NK-92 treated with Interleukin-12 subunit alpha and Interleukin-12 subunit beta, amount 100 ng/mL, for 24 hours (cell line): ENCODE data around the gene MMP23B.
A peak's percentile ranks its signal among the peaks of the same experiment; 100 is the strongest.

Experiments used
- DNase-seq: peaks from one replicate; lab custom pipeline; 2025; lab: John Stamatoyannopoulos, UW

The MMP23B gene

GRCh38 chr1:1620433-1621139 is 11.4 kb upstream of the MMP23B start:
- DNase-seq, result no peak

- DNase-seq, result no peak
These were observed 10.6 kb upstream of the MMP23B start for GRCh38 chr1:1621173-1622009.

DNA sequence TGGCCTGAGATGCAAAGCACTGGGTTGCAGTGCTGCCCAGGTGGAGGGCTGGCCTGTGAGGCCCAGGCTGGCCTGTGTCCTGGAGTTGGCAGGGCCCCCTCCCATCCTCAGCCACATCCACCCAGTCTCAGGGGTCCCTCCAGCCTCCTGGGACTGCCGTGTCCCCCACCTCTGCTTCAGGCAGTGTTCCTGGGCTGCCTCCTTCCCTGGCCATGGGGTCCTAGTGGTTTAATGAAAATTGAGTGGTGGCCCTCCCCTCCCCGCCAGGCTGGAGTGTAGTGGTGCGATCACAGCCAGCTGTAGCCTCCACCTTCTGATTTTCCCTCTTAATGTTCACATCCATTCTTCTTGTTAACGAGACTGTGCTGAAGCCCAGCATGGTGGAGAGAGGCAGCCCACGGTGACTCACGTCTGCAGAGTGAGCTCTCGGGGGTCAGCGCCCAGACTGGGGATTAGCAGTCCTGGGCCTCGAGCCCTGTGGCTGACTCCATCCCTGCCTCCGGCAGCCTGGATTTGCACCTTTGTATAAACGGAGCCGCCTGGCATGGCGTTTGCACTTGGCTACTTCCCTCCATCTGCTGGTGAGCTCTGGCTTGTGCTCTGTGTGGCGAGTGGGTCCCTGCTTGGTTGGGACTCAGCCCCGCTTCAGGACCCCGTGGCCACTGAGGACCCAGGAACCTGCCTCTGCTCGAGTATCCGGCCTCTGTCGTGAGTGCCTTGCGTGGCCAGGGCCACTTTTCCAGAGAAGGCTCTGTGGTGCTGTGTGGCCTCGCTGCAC is 9.8 kb upstream of the MMP23B start:
- no peak for DNase-seq

GRCh38 chr1:1622788-1623094 is 9.2 kb upstream of the MMP23B start:
- no peak for DNase-seq

- DNase-seq, result no peak
These were observed 8.8 kb upstream of the MMP23B start for GRCh38 chr1:1623181-1623630.

DNA sequence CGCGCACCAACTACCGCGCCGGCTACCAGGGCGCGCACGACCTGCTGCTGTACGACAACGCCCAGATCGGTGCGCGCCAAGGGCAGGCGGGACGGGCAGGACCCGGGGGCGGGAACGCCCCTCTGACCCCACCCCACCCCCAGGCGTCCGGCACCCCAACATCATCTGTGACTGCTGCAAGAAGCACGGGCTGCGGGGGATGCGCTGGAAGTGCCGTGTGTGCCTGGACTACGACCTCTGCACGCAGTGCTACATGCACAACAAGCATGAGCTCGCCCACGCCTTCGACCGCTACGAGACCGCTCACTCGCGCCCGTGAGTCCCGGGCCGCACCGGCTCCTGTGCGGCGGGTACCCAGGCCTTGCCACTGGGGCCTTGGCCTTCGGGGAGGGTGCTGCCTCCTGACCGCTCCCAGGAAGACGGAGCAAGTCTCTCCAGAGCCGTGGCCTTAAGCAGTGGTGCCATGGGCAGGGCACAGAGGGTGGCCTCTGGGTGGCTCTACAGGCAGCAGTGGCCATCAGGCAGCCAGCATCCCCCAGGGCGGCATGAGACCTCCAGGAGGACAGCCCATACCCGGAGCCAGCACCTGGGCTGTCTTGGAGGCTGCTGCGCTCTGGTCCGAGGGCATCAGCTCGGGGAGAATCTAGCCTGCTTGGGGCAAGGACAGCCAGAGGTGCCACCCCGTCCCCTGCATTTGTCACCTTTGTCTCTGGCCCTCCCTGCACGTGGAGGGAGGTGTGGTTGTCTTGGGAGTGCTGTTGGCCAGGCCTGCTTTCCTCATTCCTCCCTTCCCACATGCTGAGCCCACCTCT is 8.1 kb upstream of the MMP23B start:
- DNase-seq, result no peak

DNA sequence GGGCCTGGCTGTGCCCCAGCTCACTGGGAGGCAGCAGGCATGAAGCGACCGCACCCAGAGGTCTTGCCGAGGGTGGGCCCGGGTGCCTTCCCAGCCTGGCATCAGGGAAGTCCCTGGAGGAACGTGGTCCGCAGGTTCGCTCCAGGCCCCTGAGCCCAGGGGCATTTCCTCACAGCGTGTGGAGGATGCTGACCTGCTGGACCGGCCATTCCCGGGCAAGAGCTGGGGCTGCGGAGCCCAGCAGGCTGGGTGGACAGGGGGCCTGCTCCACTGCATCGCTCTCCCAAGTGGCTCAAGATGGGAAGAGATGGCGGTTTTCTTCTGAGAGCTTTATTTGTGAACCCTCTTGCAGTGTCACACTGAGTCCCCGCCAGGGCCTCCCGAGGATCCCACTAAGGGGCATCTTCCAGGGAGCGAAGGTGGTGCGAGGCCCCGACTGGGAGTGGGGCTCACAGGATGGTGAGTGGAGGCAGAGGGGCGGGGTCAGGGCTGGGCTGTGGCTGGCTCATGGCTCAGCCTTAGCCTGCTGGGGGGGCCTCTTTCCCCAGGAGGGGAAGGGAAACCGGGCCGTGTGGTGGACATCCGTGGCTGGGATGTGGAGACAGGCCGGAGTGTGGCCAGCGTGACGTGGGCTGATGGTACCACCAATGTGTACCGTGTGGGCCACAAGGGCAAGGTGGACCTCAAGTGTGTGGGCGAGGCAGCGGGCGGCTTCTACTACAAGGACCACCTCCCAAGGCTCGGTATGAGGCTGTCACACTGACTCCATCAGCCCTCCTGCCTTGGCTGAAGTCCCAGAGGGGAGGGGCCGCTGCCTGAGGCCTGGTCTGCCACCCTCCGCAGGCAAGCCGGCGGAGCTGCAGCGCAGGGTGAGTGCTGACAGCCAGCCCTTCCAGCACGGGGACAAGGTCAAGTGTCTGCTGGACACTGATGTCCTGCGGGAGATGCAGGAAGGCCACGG is 7.2 kb upstream of the MMP23B start:
- no peak for DNase-seq

GRCh38 chr1:1625404-1625775 is 6.6 kb upstream of the MMP23B start:
- DNase-seq, result no peak

DNA sequence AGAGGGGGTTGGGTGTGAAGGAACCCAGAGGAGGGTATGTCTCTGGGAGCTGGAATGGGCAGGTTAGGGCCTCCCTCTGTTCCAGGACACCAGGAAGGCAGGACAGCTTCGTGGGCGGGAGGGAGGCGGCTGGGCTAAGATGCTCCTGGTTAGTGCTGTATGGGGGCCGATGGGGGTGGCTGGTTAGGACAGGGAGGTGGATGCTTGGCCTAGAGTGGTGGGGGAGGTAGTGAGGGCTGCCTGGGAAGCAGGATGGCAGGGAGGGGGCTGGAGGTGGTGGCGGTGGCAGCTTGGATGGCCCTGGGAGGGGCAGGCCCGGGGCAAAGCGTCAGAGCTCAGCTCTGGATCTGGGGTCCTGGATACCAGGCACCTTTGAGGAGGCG is 6.2 kb upstream of the MMP23B start:
- DNase-seq, result no peak

DNA sequence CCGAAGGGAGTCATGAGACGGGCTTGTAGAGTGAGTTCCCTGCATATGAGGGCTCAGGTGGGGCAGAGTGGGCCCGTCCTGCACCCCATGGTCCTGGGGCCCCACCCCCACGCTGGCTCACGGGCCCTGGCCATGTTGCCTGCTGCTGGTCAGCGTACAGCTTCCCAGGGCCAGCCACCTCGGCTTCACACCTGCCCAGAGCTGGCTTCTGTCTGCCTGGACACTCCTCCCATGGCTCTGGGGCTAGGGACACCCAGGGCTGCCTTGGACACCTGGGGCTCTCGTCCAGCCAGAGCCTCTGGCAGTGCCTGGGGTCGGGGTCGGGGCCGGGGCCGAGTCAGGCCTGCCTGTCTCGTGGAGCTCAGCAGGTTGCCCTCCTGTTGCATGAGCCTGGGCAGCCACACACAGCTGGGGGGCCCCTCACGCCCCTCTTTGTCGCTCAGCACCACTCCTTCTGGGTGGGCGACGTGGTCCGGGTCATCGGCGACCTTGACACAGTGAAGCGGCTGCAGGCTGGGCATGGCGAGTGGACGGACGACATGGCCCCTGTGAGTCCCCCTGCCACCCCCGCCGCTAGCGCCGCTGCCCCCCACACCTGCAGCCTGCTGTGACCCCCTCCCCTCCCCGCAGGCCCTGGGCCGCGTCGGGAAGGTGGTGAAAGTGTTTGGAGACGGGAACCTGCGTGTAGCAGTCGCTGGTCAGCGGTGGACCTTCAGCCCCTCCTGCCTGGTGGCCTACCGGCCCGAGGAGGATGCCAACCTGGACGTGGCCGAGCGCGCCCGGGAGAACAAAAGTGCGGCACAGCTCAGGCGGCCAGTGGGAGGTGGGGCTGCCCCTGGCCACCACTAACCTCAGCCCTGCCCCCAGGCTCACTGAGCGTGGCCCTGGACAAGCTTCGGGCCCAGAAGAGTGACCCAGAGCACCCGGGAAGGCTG is 5.5 kb upstream of the MMP23B start:
- no peak for DNase-seq

- no peak for DNase-seq
These were observed 4.6 kb upstream of the MMP23B start for GRCh38 chr1:1627261-1627828.

- DNase-seq, result no peak
These were observed 3.9 kb upstream of the MMP23B start for GRCh38 chr1:1627829-1628753.

- DNase-seq, result no peak
These were observed 3.1 kb upstream of the MMP23B start for GRCh38 chr1:1628754-1629429.

GRCh38 chr1:1629430-1630190 is 2.4 kb upstream of the MMP23B start:
- DNase-seq, result peak; percentile 92

- peak; percentile 92 for DNase-seq
These were observed 1.6 kb upstream of the MMP23B start for GRCh38 chr1:1630191-1630964.
